ENCODE measurements around the gene CNST.

The CNST gene

GRCh38 chr1:246647113-246647512, 80.9 kb downstream of the CNST start:
- intact Hi-C loops (cut with DNase I) = loop anchor here (5.0 kb wide), 1 partner anchor 50 kb away; no protein-coding TSS in a partner anchor
- DNase-seq = peak; percentile 43 to 86 (median 70)

GRCh38 chr1:246647513-246647912, 81.3 kb downstream of the CNST start:
- DNase-seq = peak in 38 of 42 donors; percentile 13 to 72 (median 48)
- intact Hi-C loops (cut with DNase I) = loop anchor here (5.0 kb wide), 1 partner anchor 50 kb away; no protein-coding TSS in a partner anchor

GRCh38 chr1:246651012-246651695, 84.9 kb downstream of the CNST start:
- DNase-seq = no peak
- intact Hi-C loops (cut with DNase I) = no loop called here

GRCh38 chr1:246658567-246658966, 92.3 kb downstream of the CNST start:
- DNase-seq = no peak
- intact Hi-C loops (cut with DNase I) = no loop called here

- intact Hi-C loops (cut with DNase I) = no loop called here
- no peak for DNase-seq
Observed at GRCh38 chr1:246659594-246660140, 93.4 kb downstream of the CNST start.

GRCh38 chr1:246661451-246661850, 95.2 kb downstream of the CNST start:
- no peak for DNase-seq
- intact Hi-C loops (cut with DNase I) = no loop called here

GRCh38 chr1:246667773-246668172, 101.5 kb downstream of the CNST start:
- no peak for DNase-seq

GRCh38 chr1:246669659-246670058, 103.4 kb downstream of the CNST start:
- intact Hi-C loops (cut with DNase I) = no loop called here
- peak in 33 of 42 donors; percentile 21 to 80 (median 57) for DNase-seq

More at GRCh38 chr1:246667773-246668172, 101.5 kb downstream of the CNST start:
- intact Hi-C loops (cut with DNase I) = no loop called here

GRCh38 chr1:246674049-246674448, 107.8 kb downstream of the CNST start:
- intact Hi-C loops (cut with DNase I) = no loop called here
- no peak for DNase-seq

- intact Hi-C loops (cut with DNase I) = no loop called here
- no peak for DNase-seq
Observed at GRCh38 chr1:246677842-246678241, 111.6 kb downstream of the CNST start.

GRCh38 chr1:246678816-246679793, 112.8 kb downstream of the CNST start:
- intact Hi-C loops (cut with DNase I) = no loop called here

GRCh38 chr1:246679794-246680177, 113.5 kb downstream of the CNST start:
- DNase-seq = no peak
- intact Hi-C loops (cut with DNase I) = no loop called here

More at GRCh38 chr1:246678816-246679793, 112.8 kb downstream of the CNST start:
- DNase-seq = peak in 1 of 42 donors; percentile 12

- intact Hi-C loops (cut with DNase I) = no loop called here
- no peak for DNase-seq
Observed at GRCh38 chr1:246680190-246680589, 113.9 kb downstream of the CNST start.

GRCh38 chr1:246680696-246681130, 114.5 kb downstream of the CNST start:
- DNase-seq = peak in 2 of 42 donors; percentile 35 to 54
- intact Hi-C loops (cut with DNase I) = no loop called here

- no peak for DNase-seq
- intact Hi-C loops (cut with DNase I) = no loop called here
Observed at GRCh38 chr1:246681900-246682895, 115.9 kb downstream of the CNST start.

- DNase-seq = no peak
- intact Hi-C loops (cut with DNase I) = no loop called here
Observed at GRCh38 chr1:246683521-246683920, 117.3 kb downstream of the CNST start.

- intact Hi-C loops (cut with DNase I) = no loop called here
Observed at GRCh38 chr1:246687002-246687401, 120.7 kb downstream of the CNST start.

GRCh38 chr1:246689409-246690008, 123.3 kb downstream of the CNST start:
- intact Hi-C loops (cut with DNase I) = loop anchor here (10.0 kb wide), 2 partner anchors 65 to 185 kb away; partner anchors contain the start of gene SMYD3
- peak; percentile 37 to 89 (median 68) for DNase-seq

More at GRCh38 chr1:246687002-246687401, 120.7 kb downstream of the CNST start:
- DNase-seq = no peak

All from head of caudate nucleus (tissue), 42 donors.